Thoracic aorta (tissue), 2 donors: Measurements from ENCODE around the gene HES7. TPM values are rescaled to one million over a fixed set of nuclear protein-coding genes. Genes with fewer than 3 reads are reported as not detected.

ENCODE experiments used
- ATAC-seq: fragments of 150-250 bp; one replicate; pipeline ENCODE4 v1.8.0; 2017; ENCODE audit warnings: low read depth; ENCODE audit not compliant: insufficient number of reproducible peaks, low FRiP score
- DNase-seq: peaks from one replicate; pipeline ENCODE4 v3.0.0-alpha.2; 2020; ENCODE audit warnings: low spot score
- H3K27ac ChIP-seq, 2 donors: fragments of 200-600 bp; sonication (generic); 1 replicate in 1 of 2; 2 replicates in 1 of 2; pipeline ENCODE4 v1.5.1; 2016; ENCODE audit warnings: mild to moderate bottlenecking in 2 of 2, moderate library complexity in 2 of 2
- H3K27me3 ChIP-seq: fragments of 200-600 bp; sonication (generic); replicated peaks from 2 replicates; pipeline ENCODE4 v1.6.0; 2016; ENCODE audit warnings: mild to moderate bottlenecking; ENCODE audit not compliant: insufficient read depth
- H3K36me3 ChIP-seq: fragments of 200-600 bp; sonication (generic); one replicate; pipeline ENCODE4 v1.5.1; 2016
- H3K4me1 ChIP-seq, 2 donors: fragments of 200-600 bp; sonication (generic); 1 replicate in 1 of 2; 2 replicates in 1 of 2; pipeline versions ENCODE4 v1.5.1 to v1.6.0; 2016; ENCODE audit warnings: low read depth in 2 of 2, mild to moderate bottlenecking in 1 of 2; ENCODE audit not compliant: control insufficient read depth in 1 of 2
- H3K4me3 ChIP-seq: fragments of 200-600 bp; sonication (generic); 2 replicates; pipeline ENCODE4 v1.5.1; 2016; ENCODE audit warnings: mild to moderate bottlenecking
- H3K9me3 ChIP-seq: fragments of 200-600 bp; sonication (generic); 2 replicates; pipeline ENCODE4 v1.5.1; 2016
- CTCF ChIP-seq: fragments of 200-600 bp; sonication (generic); IDR thresholded peaks from one replicate; pipeline ENCODE4 v1.5.1; 2019; ENCODE audit warnings: antibody characterized with exemption
- total RNA-seq, 2 donors: library from RNA; depleted of rRNA; stranded (reverse); fragments of >200 nt; gene quantifications; one replicate each; pipeline versions ENCODE4 v1.1.0 to v1.2.3, GENCODE V29; 2016

The HES7 gene
- total RNA-seq, 2 donors from 2014 or later = not detected

- Histone ChIP-seq H3K9me3 (no peaks in the 10 kb centered on the region), H3K4me3 (no peak overlapping the region), H3K27ac (no peak overlapping the region), H3K27me3 (no peaks in the 10 kb centered on the region), H3K36me3 (no peaks in the 10 kb centered on the region), H3K4me1 (no peaks in the 10 kb centered on the region)
- ATAC-seq (no peak), DNase-seq (no peak)
- TF ChIP-seq CTCF = no peak
Observed at GRCh38 chr17:8100763-8101162, 23.1 kb downstream of the HES7 start.

GRCh38 chr17:8100111-8100510, 23.8 kb downstream of the HES7 start:
- Histone ChIP-seq H3K4me3 (no peak overlapping the region), H3K27ac (no peak overlapping the region), H3K4me1 (no peaks in the 10 kb centered on the region), H3K27me3 (no peaks in the 10 kb centered on the region), H3K36me3 (no peaks in the 10 kb centered on the region), H3K9me3 (no peaks in the 10 kb centered on the region)
- ATAC-seq (no peak), DNase-seq (no peak)
- TF ChIP-seq CTCF = no peak

DNA sequence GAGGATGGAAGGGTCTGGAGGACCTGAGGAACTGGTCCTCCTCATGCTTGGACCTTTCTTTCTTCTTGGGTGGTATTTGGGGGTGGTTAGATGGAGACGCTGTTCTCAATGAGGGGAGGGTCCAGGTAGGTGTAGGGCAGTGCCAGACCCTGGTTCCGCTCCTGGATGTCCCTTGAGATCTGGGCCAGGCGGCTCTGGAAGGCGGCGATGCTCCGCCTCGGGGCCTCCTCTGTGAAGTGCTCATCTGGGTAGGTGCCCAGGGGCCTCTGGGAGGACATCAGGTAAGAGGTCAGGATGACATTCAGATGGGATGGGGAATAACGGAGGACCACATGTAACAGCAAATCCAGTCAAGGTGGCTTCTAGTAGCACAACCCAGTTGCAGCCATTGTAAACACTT, 27.4 kb downstream of the HES7 start:
- H3K9me3 ChIP-seq = no peaks in the 10 kb centered on the region
- no peak for TF ChIP-seq CTCF
- H3K4me3 ChIP-seq = no peak overlapping the region
- H3K36me3 ChIP-seq = no peaks in the 10 kb centered on the region
- no peaks in the 10 kb centered on the region for H3K27me3 ChIP-seq
- H3K27ac ChIP-seq = no peak overlapping the region
- no peak for DNase-seq
- ATAC-seq = no peak
- no peaks in the 10 kb centered on the region for H3K4me1 ChIP-seq

DNA sequence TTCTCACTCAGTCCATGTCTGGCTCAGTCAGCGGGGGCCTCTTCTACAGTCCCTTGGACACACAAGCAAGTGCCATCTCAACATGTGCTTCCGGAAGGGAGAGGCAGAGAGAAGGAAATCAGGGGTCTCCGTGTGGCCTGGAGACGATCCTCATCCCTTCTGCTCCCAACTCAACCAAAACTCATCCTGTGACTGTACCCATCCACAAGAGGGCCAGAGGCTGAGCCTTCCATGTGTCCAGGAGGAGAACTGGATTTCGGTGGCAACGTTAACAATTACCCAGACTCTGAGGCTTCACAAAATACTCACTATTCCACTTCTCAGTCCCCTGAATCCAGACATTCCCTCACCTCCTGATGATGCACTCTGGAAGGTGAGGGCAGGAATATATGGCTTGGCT, 28.5 kb downstream of the HES7 start:
- Histone ChIP-seq H3K4me3 (no peak overlapping the region), H3K4me1 (no peaks in the 10 kb centered on the region), H3K9me3 (no peaks in the 10 kb centered on the region), H3K27ac (no peak overlapping the region), H3K36me3 (no peaks in the 10 kb centered on the region), H3K27me3 (no peaks in the 10 kb centered on the region)
- DNase-seq (no peak), ATAC-seq (no peak)
- no peak for TF ChIP-seq CTCF

DNA sequence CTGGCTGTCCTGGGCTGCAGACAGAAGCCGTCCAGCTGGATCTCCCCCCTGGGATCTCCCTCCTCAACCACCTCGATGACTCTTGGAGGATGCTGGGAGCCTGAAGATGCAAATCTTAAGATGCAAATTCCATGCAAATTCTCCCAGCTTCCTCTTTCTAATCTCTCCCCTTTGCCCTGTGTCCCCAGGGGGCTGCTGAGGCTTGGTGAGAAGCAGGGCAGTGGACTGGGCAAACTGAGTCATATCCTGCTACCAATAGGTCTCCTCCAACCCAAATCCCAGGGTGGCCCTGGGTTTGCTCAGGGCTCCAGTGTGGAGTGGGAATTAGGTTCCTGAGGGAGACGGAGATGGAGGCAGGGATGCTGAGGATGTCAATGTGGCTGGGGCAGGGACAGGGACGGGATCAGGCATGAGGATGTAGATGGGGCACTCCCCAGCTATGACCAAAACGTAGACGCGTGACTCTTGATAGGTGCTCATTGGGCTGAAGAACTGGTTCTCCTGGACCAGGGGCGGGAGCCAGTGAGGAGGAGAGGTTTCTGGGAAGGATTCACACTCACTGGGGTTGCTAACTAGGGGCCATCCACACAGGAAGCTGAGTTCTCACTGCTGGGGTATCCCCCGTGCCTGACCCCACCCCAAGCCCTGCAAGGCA, 32.7 kb downstream of the HES7 start:
- no peaks in the 10 kb centered on the region for H3K36me3 ChIP-seq
- DNase-seq (no peak), ATAC-seq (no peak)
- no peaks in the 10 kb centered on the region for H3K27me3 ChIP-seq
- no peak overlapping the region for H3K27ac ChIP-seq
- TF ChIP-seq CTCF = no peak
- no peak overlapping the region for H3K4me3 ChIP-seq
- no peaks in the 10 kb centered on the region for H3K4me1 ChIP-seq
- H3K9me3 ChIP-seq = no peaks in the 10 kb centered on the region
